ENCODE results near the gene YAP1. TPM values are rescaled to one million over a fixed set of nuclear protein-coding genes. Genes with fewer than 3 reads are reported as not detected.

The YAP1 gene
- total and polyA plus RNA-seq, 2 of the 4 experiments (the other 2 are of a cell fraction), result 121 to 251 TPM

DNA sequence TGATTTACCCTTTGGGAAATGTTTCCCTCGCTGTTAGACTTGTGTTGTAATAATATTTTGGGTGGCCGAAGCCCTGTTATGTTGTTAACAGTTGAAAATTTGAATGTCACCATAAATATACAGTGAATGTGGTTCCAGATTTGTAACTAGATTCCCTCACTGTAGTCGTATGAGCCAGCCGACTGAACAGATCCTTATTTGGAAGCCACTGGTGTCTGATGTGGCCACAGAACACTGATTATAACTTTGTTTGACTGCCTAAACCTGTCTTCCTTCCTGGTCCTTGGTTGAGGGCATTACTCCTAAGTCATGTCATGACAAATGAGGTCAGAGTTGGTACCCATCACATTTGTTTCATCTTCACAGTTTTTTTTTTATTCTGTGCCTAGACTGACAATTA, 45.4 kb downstream of the YAP1 start:
- CTCF ChIA-PET, result no interaction called here
- peak overlapping the region; percentile 41; the same call in 1 of the 2 replicates for H3K4ac ChIP-seq (ENCODE audit: low read depth, low read length)
- BruUV-seq (replicated peaks), result no TSS peak
- H4K5ac ChIP-seq (ENCODE audit: low read depth, low read length), result peak overlapping the region; percentile 51; the same call in 1 of the 2 replicates
- H3K4me1 ChIP-seq (ENCODE audit: control insufficient read depth, insufficient read depth, low read length), result peaks cover 17% of the 10 kb centered on the region
- POLR2A ChIA-PET (ENCODE audit: unreplicated experiment), result no interaction called here
- H3K18ac ChIP-seq (ENCODE audit: low read depth, low read length), result peak overlapping the region; percentile 68; the same call in 1 of the 2 replicates
- no peaks in the 10 kb centered on the region for H3K27me3 ChIP-seq (ENCODE audit: control insufficient read depth, insufficient read depth, low read length)
- ATAC-seq (ENCODE audit: low read depth), result peak; percentile 50
- no peaks in the 10 kb centered on the region; the same call in 1 of the 2 replicates for H3K36me3 ChIP-seq (ENCODE audit: control insufficient read depth, insufficient read depth, low read length)
- H3K56ac ChIP-seq (ENCODE audit: extremely low read depth, insufficient read depth, low read length), result no peak overlapping the region
- no peak for TF ChIP-seq FOS (IDR thresholded peaks at IDR 0.05; ENCODE audit: low read depth, low read length)
- H4K20me1 ChIP-seq (ENCODE audit: insufficient read depth, low read length), result peaks cover 51% of the 10 kb centered on the region
- in situ Hi-C loops (cut with MboI; ENCODE audit: low sequenced_read_pairs), result no loop called here
- H3K79me1 ChIP-seq (ENCODE audit: low read depth in 1 of 2, low read length in 2 of 2), result peaks cover 8 to 77% of the 10 kb centered on the region in 2 experiments; a peak in 3 of 4 replicates
- H3K23ac ChIP-seq (ENCODE audit: low read depth, low read length), result peak overlapping the region; percentile 70; the same call in 1 of the 2 replicates
- no peaks in the 10 kb centered on the region for H3K9me3 ChIP-seq (ENCODE audit: control insufficient read depth, insufficient read depth, low read length)
- peak; percentile 51 for DNase-seq
- WGBS, 2 experiments (ENCODE audit: extremely low coverage in 2 of 2, insufficient read length in 1 of 2), result no CpG with 5 or more reads among the region's 4 CpGs
- 0 out of 3 replicates have a peak overlapping the region, but pooled peaks have one; percentile 1 for H2BK15ac ChIP-seq (ENCODE audit: low read depth, low read length)
- peak overlapping the region; percentile 49 for H3K14ac ChIP-seq (replicated peaks; ENCODE audit: low read depth, low read length)
- H2AK9ac ChIP-seq (replicated peaks; ENCODE audit: low read depth, low read length, poor library complexity), result no peak overlapping the region
- dilution Hi-C loops (cut with HindIII; ENCODE audit: low sequenced_read_pairs, unreplicated experiment), result no loop called here
- H2AFZ ChIP-seq (replicated peaks; ENCODE audit: low read length, poor library complexity), result no peak overlapping the region
- H4K8ac ChIP-seq (ENCODE audit: low read depth in 2 of 2, low read length in 2 of 2), result peak overlapping the region; percentile 5 to 31; a peak in 3 of 4 replicates
- peak overlapping the region; percentile 61; the same call in 1 of the 2 replicates for H3K4me2 ChIP-seq (ENCODE audit: low read depth, low read length)
- H2AK5ac ChIP-seq (ENCODE audit: low read depth, low read length), result peak overlapping the region; percentile 59
- H3K9ac ChIP-seq (ENCODE audit: low read depth, low read length), result no peak overlapping the region
- H4K91ac ChIP-seq (ENCODE audit: insufficient read depth, low read depth, low read length), result peak overlapping the region; percentile 7; the same call in 1 of the 2 replicates
- intact Hi-C loops (cut with micrococcal nuclease), result no loop called here
- no peak overlapping the region for H3K4me3 ChIP-seq (ENCODE audit: insufficient read depth, low read depth, low read length)
- H2BK120ac ChIP-seq (ENCODE audit: low read depth, low read length), result no peak overlapping the region; the same call in 1 of the 2 replicates
- peak overlapping the region; percentile 15; the same call in 1 of the 2 replicates for H3K27ac ChIP-seq (ENCODE audit: insufficient read depth, low read length)
- H3K9me1 ChIP-seq (ENCODE audit: insufficient read depth, low read length), result peaks cover 14% of the 10 kb centered on the region
- peak overlapping the region; percentile 86 for H2BK5ac ChIP-seq (ENCODE audit: low read depth, low read length, poor library complexity, severe bottlenecking)
- 0 out of 2 replicates have a peak overlapping the region, but pooled peaks have one; percentile 15 for H2BK20ac ChIP-seq (ENCODE audit: low read depth, low read length)
